ENCODE results near the gene ACE. TPM values are rescaled to one million over a fixed set of nuclear protein-coding genes. Genes with fewer than 3 reads are reported as not detected.

Gene ACE
- total and polyA plus RNA-seq, 2 experiments from 2014 or later = 0.82 to 9.1 TPM

GRCh38 chr17:63542218-63542545 lies 65.3 kb downstream of the ACE start:
- Histone ChIP-seq H3K9me2 (ENCODE audit: insufficient read depth) (no peaks in the 10 kb centered on the region), H3F3A (replicated peaks; ENCODE audit: low read depth) (no peaks in the 10 kb centered on the region), H2AFZ (no peak overlapping the region), H3K36me3 (ENCODE audit: insufficient read depth) (no peaks in the 10 kb centered on the region), H3K4me1 (ENCODE audit: insufficient read depth) (peaks cover 7% of the 10 kb centered on the region; the same call in 1 of the 2 replicates), H3K4me2 (no peak overlapping the region), H4K20me1 (replicated peaks; ENCODE audit: insufficient read depth) (no peaks in the 10 kb centered on the region), H3K4me3 (no peak overlapping the region), H3K27ac (ENCODE audit: low read depth) (no peak overlapping the region), H3K79me2 (replicated peaks; ENCODE audit: insufficient read depth) (no peaks in the 10 kb centered on the region), H3K27me3 (ENCODE audit: insufficient read depth) (peaks cover 26% of the 10 kb centered on the region)
- Mint-ChIP-seq H3K36me3 (ENCODE audit: low read depth) (no peaks in the 10 kb centered on the region; the same call in 1 of the 3 replicates), H3K9me3 (no peaks in the 10 kb centered on the region), H3K27me3 (ENCODE audit: insufficient read depth, low read depth, poor library complexity) (peaks cover 28% of the 10 kb centered on the region), H3K27ac (no peak overlapping the region), H3K4me3 (no peak overlapping the region), H3K4me1 (peaks cover 21% of the 10 kb centered on the region)
- DNase-seq (ENCODE audit: low spot score) = no peak
- TF ChIP-seq REST (IDR thresholded peaks at IDR 0.05; ENCODE audit: unreplicated experiment) (no peak), EZH2 (IDR thresholded peaks at IDR 0.05; ENCODE audit: low read depth, unreplicated experiment) (no peak), ZNF462 (CRISPR knock-in tag; IDR thresholded peaks at IDR 0.05) (no peak), JUNB (IDR thresholded peaks at IDR 0.05; ENCODE audit: unreplicated experiment) (no peak), EZH2phosphoT487 (IDR thresholded peaks at IDR 0.05; ENCODE audit: unreplicated experiment) (no peak), STAT1 (IDR thresholded peaks at IDR 0.05; ENCODE audit: unreplicated experiment) (no peak), CREB1 (CRISPR knock-in tag; IDR thresholded peaks at IDR 0.05; ENCODE audit: low read depth) (no peak), CTCF (conservative IDR thresholded peaks at IDR 0.05; ENCODE audit: low read depth in 2 of 2) (no peak)
- ATAC-seq = no peak
